Stimulated activated CD4-positive, alpha-beta T cell treated with anti-CD3 and anti-CD28 coated beads, Interleukin-4, amount 100 ng/mL, for 1 hour (primary cell): ENCODE results near the gene PARVB.

Experiments used
- DNase-seq: peaks from one replicate; pipeline ENCODE4 v3.0.0-alpha.2; 2020

Gene PARVB

GRCh38 chr22:44205516-44206329 lies 181.6 kb downstream of the PARVB start:
- no peak for DNase-seq

GRCh38 chr22:44206330-44206645 lies 182.2 kb downstream of the PARVB start:
- DNase-seq: no peak

GRCh38 chr22:44206696-44207095 lies 182.6 kb downstream of the PARVB start:
- DNase-seq: no peak

- no peak for DNase-seq
Measured at GRCh38 chr22:44207173-44207980, 183.3 kb downstream of the PARVB start.

GRCh38 chr22:44207981-44208317 lies 183.8 kb downstream of the PARVB start:
- DNase-seq: no peak

GRCh38 chr22:44209343-44209742 lies 185.2 kb downstream of the PARVB start:
- no peak for DNase-seq

- no peak for DNase-seq
Measured at GRCh38 chr22:44210722-44211121, 186.6 kb downstream of the PARVB start.

GRCh38 chr22:44211256-44211945 lies 187.3 kb downstream of the PARVB start:
- DNase-seq: no peak

- no peak for DNase-seq
Measured at GRCh38 chr22:44211946-44212930, 188.1 kb downstream of the PARVB start.

GRCh38 chr22:44212936-44213335 lies 188.8 kb downstream of the PARVB start:
- no peak for DNase-seq

- no peak for DNase-seq
Measured at GRCh38 chr22:44213489-44214043, 189.5 kb downstream of the PARVB start.

GRCh38 chr22:44214187-44214586 lies 190.1 kb downstream of the PARVB start:
- no peak for DNase-seq

- no peak for DNase-seq
Measured at GRCh38 chr22:44214764-44215163, 190.7 kb downstream of the PARVB start.

- DNase-seq: no peak
Measured at GRCh38 chr22:44215287-44215686, 191.2 kb downstream of the PARVB start.

GRCh38 chr22:44217346-44217745 lies 193.2 kb downstream of the PARVB start:
- no peak for DNase-seq

- DNase-seq: no peak
Measured at GRCh38 chr22:44218071-44218470, 194.0 kb downstream of the PARVB start.

GRCh38 chr22:44219101-44219870 lies 195.2 kb downstream of the PARVB start:
- no peak for DNase-seq

- DNase-seq: no peak
Measured at GRCh38 chr22:44220727-44221680, 196.9 kb downstream of the PARVB start.

- no peak for DNase-seq
Measured at GRCh38 chr22:44221710-44222475, 197.8 kb downstream of the PARVB start.
